Measurements from ENCODE around the gene VSTM2L.
A peak's percentile ranks its signal among the peaks of the same experiment; 100 is the strongest.

The VSTM2L gene

GRCh38 chr20:37991157-37991866 lies 88.4 kb downstream of the VSTM2L start:
- DNase-seq = peak; percentile 20

DNA sequence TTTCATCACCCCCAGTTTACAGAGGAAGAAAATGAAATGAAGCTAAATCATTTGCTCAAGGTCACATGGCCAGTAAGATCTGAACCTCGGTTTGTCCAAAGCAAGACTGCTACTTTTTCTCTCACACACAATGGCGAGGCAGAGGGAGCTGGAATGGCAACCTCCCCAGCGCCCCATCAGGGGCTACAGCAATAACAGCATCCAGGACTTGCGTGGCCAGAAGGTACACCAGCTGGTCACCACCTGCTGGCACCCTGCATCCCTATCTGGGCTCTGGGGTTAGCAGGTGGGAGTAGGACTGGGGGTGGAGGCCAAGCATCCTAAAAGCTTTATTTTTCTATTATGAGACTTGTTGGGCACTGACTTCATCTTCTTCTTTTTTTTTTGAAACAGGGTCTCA lies 89.0 kb downstream of the VSTM2L start:
- no peak for DNase-seq

DNA sequence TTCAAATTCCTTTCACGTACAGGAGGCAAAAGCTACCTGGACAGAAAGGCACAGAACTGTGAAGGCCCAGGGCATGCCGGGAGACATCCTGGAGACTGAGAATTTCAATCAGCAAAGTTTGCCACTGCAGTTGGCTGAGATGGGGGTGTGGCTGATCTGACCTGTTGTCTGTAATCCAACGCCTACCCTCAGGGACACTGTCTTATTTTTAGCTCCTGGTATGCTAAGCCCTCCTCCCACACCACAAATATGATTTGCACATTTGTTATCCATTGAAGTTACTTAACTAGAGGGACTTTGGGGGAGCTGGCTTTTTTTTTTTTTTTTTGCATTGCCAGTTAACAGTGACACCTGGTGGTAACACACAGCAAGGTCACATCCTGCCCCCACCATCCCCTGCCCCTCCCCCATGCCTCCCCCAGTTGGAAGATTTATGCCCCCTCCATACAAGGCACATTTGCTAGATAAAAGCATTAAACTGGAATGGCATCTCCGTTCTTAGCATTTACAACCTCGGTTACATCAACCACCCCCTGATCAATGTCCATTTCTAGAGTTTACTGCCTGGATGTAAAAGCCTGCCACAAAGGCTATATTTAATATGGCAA lies 90.0 kb downstream of the VSTM2L start:
- DNase-seq = peak; percentile 77

- DNase-seq = no peak
Measured at GRCh38 chr20:37994512-37994911, 91.6 kb downstream of the VSTM2L start.
